B cell (primary cell): Measurements from ENCODE around the gene POLR2J. TPM values are rescaled to one million over a fixed set of nuclear protein-coding genes. Genes with fewer than 3 reads are reported as not detected.
A peak's percentile ranks its signal among the peaks of the same experiment; 100 is the strongest.
"Not testable (repeated sequence)": the region's sequence is repeated elsewhere in the genome, so short reads cannot be mapped to it uniquely, and the experiment has no call there.

Experiments
- ATAC-seq: fragments of 200-7000 bp; cut with Tn5 transposase; one replicate; pipeline ENCODE4 v1.10.0; 2021; ENCODE audit warnings: low read depth, mild to moderate bottlenecking, moderate number of reproducible peaks, moderate library complexity
- CTCF ChIA-PET: fragments of 350-600 bp; sonication (Branson Sonifier 250); formaldehyde crosslinking; loops from one replicate; lab custom pipeline; 2021; ENCODE audit warnings: antibody characterized with exemption, inconsistent platforms; lab: Charles Lee
- POLR2A ChIA-PET: fragments of 350-600 bp; sonication (Branson Sonifier 250); formaldehyde crosslinking; loops from one replicate; lab custom pipeline; 2021; ENCODE audit warnings: antibody characterized with exemption; lab: Charles Lee
- DNase-seq: peaks from one replicate; pipeline ENCODE4 v3.0.0; 2013
- H2AFZ ChIP-seq: 2 replicates; pipeline ENCODE4 v1.6.1; 2012; ENCODE audit warnings: mild to moderate bottlenecking, low read depth, low read length; ENCODE audit not compliant: insufficient read depth, poor library complexity, severe bottlenecking
- H3K27ac ChIP-seq, 2 donors: 1 replicate in 1 of 2; 2 replicates in 1 of 2; pipeline ENCODE4 v1.5.1; 2012 to 2013; ENCODE audit warnings: low read length in 2 of 2, mild to moderate bottlenecking in 2 of 2, moderate library complexity in 1 of 2
- H3K27me3 ChIP-seq, 4 experiments: fragments of 200-600 bp in 1 of 4; sonication (generic) in 1 of 4; replicated peaks in 1 of 4; 1 replicate in 2 of 4; 2 replicates in 2 of 4; pipeline versions ENCODE4 v1.6.1 to v1.7.0; 2013 to 2016; ENCODE audit warnings: low read length in 3 of 4, mild to moderate bottlenecking in 2 of 4, mixed read lengths in 1 of 4, moderate library complexity in 1 of 4; ENCODE audit not compliant: insufficient read depth in 4 of 4, control insufficient read depth in 3 of 4; ENCODE audit errors: control extremely low read depth in 1 of 4
- H3K36me3 ChIP-seq, 2 experiments: replicated peaks in 1 of 2; 1 replicate in 1 of 2; 2 replicates in 1 of 2; pipeline versions ENCODE4 v1.6.1 to v1.7.1; 2013; ENCODE audit warnings: low read length in 1 of 2; ENCODE audit not compliant: insufficient read depth in 2 of 2, control insufficient read depth in 1 of 2; ENCODE audit errors: control extremely low read depth in 1 of 2, extremely low read depth in 1 of 2
- H3K4me1 ChIP-seq, 2 donors: fragments of 200-600 bp in 1 of 2; sonication (generic) in 1 of 2; 1 replicate in 1 of 2; 2 replicates in 1 of 2; pipeline versions ENCODE4 v1.5.1 to v1.6.1; 2013 to 2017; ENCODE audit warnings: low read length in 2 of 2; ENCODE audit not compliant: control insufficient read depth in 2 of 2, insufficient read depth in 2 of 2
- H3K4me2 ChIP-seq: replicated peaks from 2 replicates; pipeline ENCODE3; 2012; ENCODE audit warnings: mild to moderate bottlenecking, low read depth, low read length; ENCODE audit not compliant: poor library complexity, severe bottlenecking
- H3K4me3 ChIP-seq, 5 experiments: fragments of 200-600 bp in 1 of 5; sonication (generic) in 1 of 5; 1 replicate in 3 of 5; 2 replicates in 2 of 5; pipeline versions ENCODE4 v1.5.1 to v1.7.0; 2011 to 2016; ENCODE audit warnings: low read length in 4 of 5, mild to moderate bottlenecking in 4 of 5, low read depth in 2 of 5, control low read depth in 1 of 5, moderate library complexity in 1 of 5; ENCODE audit not compliant: insufficient read depth in 1 of 5; ENCODE audit errors: control extremely low read depth in 1 of 5, extremely low read depth in 1 of 5
- H3K79me2 ChIP-seq: fragments of 200-600 bp; sonication (generic); one replicate; pipeline ENCODE4 v1.6.0; 2016; ENCODE audit warnings: low read length; ENCODE audit not compliant: control insufficient read depth, insufficient read depth
- H3K9ac ChIP-seq: fragments of 200-600 bp; sonication (generic); 2 replicates; pipeline ENCODE4 v1.6.1; 2017; ENCODE audit warnings: mild to moderate bottlenecking, low read length, moderate library complexity
- H3K9me3 ChIP-seq, 3 donors: one replicate each; pipeline versions ENCODE4 v1.6.1 to v1.7.1; 2013; ENCODE audit warnings: low read length in 2 of 3; ENCODE audit not compliant: control insufficient read depth in 2 of 3, insufficient read depth in 1 of 3; ENCODE audit errors: control extremely low read depth in 1 of 3
- H4K20me1 ChIP-seq: 2 replicates; pipeline ENCODE4 v1.6.0; 2012; ENCODE audit warnings: mild to moderate bottlenecking, low read length; ENCODE audit not compliant: insufficient read depth, control insufficient read depth, poor library complexity, severe bottlenecking
- H3K27ac Mint-ChIP-seq: one replicate; pipeline ENCODE4 v1.8.0; 2021; ENCODE audit warnings: mixed read lengths
- H3K27me3 Mint-ChIP-seq: one replicate; pipeline ENCODE4 v1.8.0; 2021; ENCODE audit warnings: mixed read lengths
- H3K4me1 Mint-ChIP-seq: one replicate; pipeline ENCODE4 v1.8.0; 2021; ENCODE audit warnings: mixed read lengths
- H3K4me3 Mint-ChIP-seq: one replicate; pipeline ENCODE4 v1.8.0; 2021; ENCODE audit warnings: mixed read lengths
- H3K9me3 Mint-ChIP-seq: one replicate; pipeline ENCODE4 v1.8.0; 2022; ENCODE audit warnings: mixed read lengths; ENCODE audit not compliant: insufficient read depth
- WGBS: methylation state at CpG from one replicate; pipeline ENCODE4 v1.1.5; 2013; ENCODE audit warnings: missing lambda C conversion rate; ENCODE audit not compliant: insufficient coverage; 5-methylcytosine and 5-hydroxymethylcytosine counted together
- intact Hi-C: fragments of 100-400 bp; cut with micrococcal nuclease; formaldehyde crosslinking; loops from one replicate; pipeline ENCODE4 v1.10.0; 2022
- polyA plus RNA-seq: library from polyadenylated mRNA; depleted of rRNA; stranded (reverse); fragments of >200 nt; gene quantifications from 2 replicates; pipeline ENCODE4 v1.2.3, GENCODE V29; 2012
- total RNA-seq, 2 donors: library from RNA; stranded (reverse); fragments of 120-200 nt in 1 of 2; gene quantifications; 1 replicate in 1 of 2; 2 replicates in 1 of 2; pipeline versions ENCODE4 v1.2.3 to v1.2.4, GENCODE V29; 2013 to 2022

The POLR2J gene
- total and polyA plus RNA-seq, 2 donors (not counting 1 experiment from before 2014, with no cell fraction given), result 34.0 to 83.0 TPM

- H3K27me3 Mint-ChIP-seq, DNase-seq, POLR2A ChIA-PET, H3K4me3 Mint-ChIP-seq, H3K9ac ChIP-seq, H3K36me3 ChIP-seq, H3K27ac Mint-ChIP-seq, H3K4me1 Mint-ChIP-seq, intact Hi-C loops, H3K9me3 Mint-ChIP-seq, H3K4me3 ChIP-seq, H4K20me1 ChIP-seq, H3K4me1 ChIP-seq, CTCF ChIA-PET, H3K27ac ChIP-seq, H3K27me3 ChIP-seq, H3K9me3 ChIP-seq, H3K79me2 ChIP-seq: not testable (repeated sequence)
- WGBS, result no CpG with 5 or more reads among the region's 30 CpGs
- Histone ChIP-seq H2AFZ (peak overlapping the region; percentile 51), H3K4me2 (peak overlapping the region; percentile 43)
- ATAC-seq, result peak; percentile 75
Observed at GRCh38 chr7:102511860-102512522, 33.3 kb upstream of the POLR2J start.

- DNase-seq, result not testable (repeated sequence)
Observed at GRCh38 chr7:102510575-102510974, 31.9 kb upstream of the POLR2J start.

GRCh38 chr7:102507410-102508088 is 28.8 kb upstream of the POLR2J start:
- DNase-seq, H3K27me3 ChIP-seq, H3K4me3 Mint-ChIP-seq, H3K27ac ChIP-seq, H3K9me3 Mint-ChIP-seq, H3K4me3 ChIP-seq, H3K27ac Mint-ChIP-seq, H3K4me1 Mint-ChIP-seq, H3K36me3 ChIP-seq, H3K79me2 ChIP-seq, H3K27me3 Mint-ChIP-seq, H3K9me3 ChIP-seq, CTCF ChIA-PET, H3K9ac ChIP-seq, H4K20me1 ChIP-seq, POLR2A ChIA-PET, H3K4me2 ChIP-seq, intact Hi-C loops, ATAC-seq, H2AFZ ChIP-seq, H3K4me1 ChIP-seq: not testable (repeated sequence)
- no CpG with 5 or more reads among the region's 8 CpGs for WGBS

More at GRCh38 chr7:102510575-102510974, 31.9 kb upstream of the POLR2J start:
- POLR2A ChIA-PET, CTCF ChIA-PET, H3K27me3 Mint-ChIP-seq, H3K27me3 ChIP-seq, H3K4me1 ChIP-seq, intact Hi-C loops, H3K79me2 ChIP-seq, H3K4me2 ChIP-seq, H3K9ac ChIP-seq, H3K4me1 Mint-ChIP-seq, H3K36me3 ChIP-seq, ATAC-seq, H3K4me3 Mint-ChIP-seq, H4K20me1 ChIP-seq, H3K27ac ChIP-seq, H3K27ac Mint-ChIP-seq, H3K9me3 Mint-ChIP-seq, H2AFZ ChIP-seq, H3K9me3 ChIP-seq, H3K4me3 ChIP-seq: not testable (repeated sequence)
- 89% methylated on average over 2 of the region's 8 CpGs for WGBS
